Thoracic aorta (tissue), 2 donors: ENCODE results near the gene DECR2. TPM values are rescaled to one million over a fixed set of nuclear protein-coding genes. Genes with fewer than 3 reads are reported as not detected.

Source experiments
- ATAC-seq: fragments of 150-250 bp; one replicate; pipeline ENCODE4 v1.8.0; 2017; ENCODE audit warnings: low read depth; ENCODE audit not compliant: insufficient number of reproducible peaks, low FRiP score
- DNase-seq: peaks from one replicate; pipeline ENCODE4 v3.0.0-alpha.2; 2020; ENCODE audit warnings: low spot score
- H3K27ac ChIP-seq, 2 donors: fragments of 200-600 bp; sonication (generic); 1 replicate in 1 of 2; 2 replicates in 1 of 2; pipeline ENCODE4 v1.5.1; 2016; ENCODE audit warnings: mild to moderate bottlenecking in 2 of 2, moderate library complexity in 2 of 2
- H3K27me3 ChIP-seq: fragments of 200-600 bp; sonication (generic); replicated peaks from 2 replicates; pipeline ENCODE4 v1.6.0; 2016; ENCODE audit warnings: mild to moderate bottlenecking; ENCODE audit not compliant: insufficient read depth
- H3K36me3 ChIP-seq: fragments of 200-600 bp; sonication (generic); one replicate; pipeline ENCODE4 v1.5.1; 2016
- H3K4me1 ChIP-seq, 2 donors: fragments of 200-600 bp; sonication (generic); 1 replicate in 1 of 2; 2 replicates in 1 of 2; pipeline versions ENCODE4 v1.5.1 to v1.6.0; 2016; ENCODE audit warnings: low read depth in 2 of 2, mild to moderate bottlenecking in 1 of 2; ENCODE audit not compliant: control insufficient read depth in 1 of 2
- H3K4me3 ChIP-seq: fragments of 200-600 bp; sonication (generic); 2 replicates; pipeline ENCODE4 v1.5.1; 2016; ENCODE audit warnings: mild to moderate bottlenecking
- H3K9me3 ChIP-seq: fragments of 200-600 bp; sonication (generic); 2 replicates; pipeline ENCODE4 v1.5.1; 2016
- total RNA-seq, 2 donors: library from RNA; depleted of rRNA; stranded (reverse); fragments of >200 nt; gene quantifications; one replicate each; pipeline versions ENCODE4 v1.1.0 to v1.2.3, GENCODE V29; 2016
- TF ChIP-seq, protein P1 (sequence below): fragments of 200-600 bp; sonication (generic); IDR thresholded peaks from one replicate; pipeline ENCODE4 v1.5.1; 2019; ENCODE audit warnings: antibody characterized with exemption

DECR2 gene
- total RNA-seq, 2 donors from 2014 or later: 24.1 to 25.6 TPM

- ATAC-seq: no peak
- Histone ChIP-seq H3K27ac (peak overlapping the region; percentile 77 to 81), H3K27me3 (no peaks in the 10 kb centered on the region), H3K9me3 (no peaks in the 10 kb centered on the region), H3K4me1 (peaks cover 0 to 31% of the 10 kb centered on the region in 2 donors), H3K36me3 (no peaks in the 10 kb centered on the region), H3K4me3 (peak overlapping the region; percentile 68)
- DNase-seq: no peak
- TF ChIP-seq, protein P1, sequence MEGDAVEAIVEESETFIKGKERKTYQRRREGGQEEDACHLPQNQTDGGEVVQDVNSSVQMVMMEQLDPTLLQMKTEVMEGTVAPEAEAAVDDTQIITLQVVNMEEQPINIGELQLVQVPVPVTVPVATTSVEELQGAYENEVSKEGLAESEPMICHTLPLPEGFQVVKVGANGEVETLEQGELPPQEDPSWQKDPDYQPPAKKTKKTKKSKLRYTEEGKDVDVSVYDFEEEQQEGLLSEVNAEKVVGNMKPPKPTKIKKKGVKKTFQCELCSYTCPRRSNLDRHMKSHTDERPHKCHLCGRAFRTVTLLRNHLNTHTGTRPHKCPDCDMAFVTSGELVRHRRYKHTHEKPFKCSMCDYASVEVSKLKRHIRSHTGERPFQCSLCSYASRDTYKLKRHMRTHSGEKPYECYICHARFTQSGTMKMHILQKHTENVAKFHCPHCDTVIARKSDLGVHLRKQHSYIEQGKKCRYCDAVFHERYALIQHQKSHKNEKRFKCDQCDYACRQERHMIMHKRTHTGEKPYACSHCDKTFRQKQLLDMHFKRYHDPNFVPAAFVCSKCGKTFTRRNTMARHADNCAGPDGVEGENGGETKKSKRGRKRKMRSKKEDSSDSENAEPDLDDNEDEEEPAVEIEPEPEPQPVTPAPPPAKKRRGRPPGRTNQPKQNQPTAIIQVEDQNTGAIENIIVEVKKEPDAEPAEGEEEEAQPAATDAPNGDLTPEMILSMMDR: peak; percentile 76
Observed at GRCh38 chr16:397736-398332, 3.9 kb upstream of the DECR2 start.

- Histone ChIP-seq H3K9me3 (no peaks in the 10 kb centered on the region), H3K36me3 (no peaks in the 10 kb centered on the region), H3K4me3 (no peak overlapping the region), H3K27me3 (no peaks in the 10 kb centered on the region), H3K4me1 (peaks cover 0 to 31% of the 10 kb centered on the region in 2 donors), H3K27ac (peak overlapping the region; percentile 77 to 81)
- TF ChIP-seq, protein P1: no peak
- no peak for DNase-seq
- ATAC-seq: no peak
Observed at GRCh38 chr16:398561-399339, 2.9 kb upstream of the DECR2 start.

DNA sequence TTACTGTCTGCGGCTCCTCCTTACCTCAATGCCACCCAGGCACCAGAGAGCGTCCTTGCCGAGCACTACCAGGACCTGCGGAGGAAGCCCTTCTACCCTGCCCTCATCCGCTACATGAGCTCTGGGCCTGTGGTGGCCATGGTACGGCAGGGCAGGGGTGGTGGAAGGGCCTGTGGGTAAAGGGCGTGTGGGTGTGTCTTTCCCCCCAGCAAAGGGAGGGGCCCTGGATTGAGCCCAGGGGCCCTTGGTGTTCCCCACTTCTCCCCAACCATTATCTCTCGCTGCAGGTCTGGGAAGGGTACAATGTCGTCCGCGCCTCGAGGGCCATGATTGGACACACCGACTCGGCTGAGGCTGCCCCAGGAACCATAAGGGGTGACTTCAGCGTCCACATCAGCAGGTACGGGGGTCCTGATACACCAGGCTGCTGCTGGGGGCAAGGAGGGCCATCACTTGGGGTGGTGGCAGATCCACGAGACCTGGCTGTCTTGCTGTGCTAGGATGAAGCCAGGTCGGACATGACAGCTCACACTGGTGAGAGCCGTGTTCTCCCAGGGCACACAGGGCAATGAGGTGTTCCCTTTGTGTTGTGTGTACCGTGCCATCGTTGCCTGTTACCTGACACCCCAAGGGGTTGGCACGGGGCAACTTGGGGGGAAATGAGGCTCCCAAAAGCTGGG, 2.2 kb upstream of the DECR2 start:
- no peak overlapping the region for H3K27ac ChIP-seq
- DNase-seq (no peak), ATAC-seq (no peak)
- H3K4me1 ChIP-seq: peaks cover 0 to 31% of the 10 kb centered on the region in 2 donors
- H3K9me3 ChIP-seq: no peaks in the 10 kb centered on the region
- H3K36me3 ChIP-seq: no peaks in the 10 kb centered on the region
- no peaks in the 10 kb centered on the region for H3K27me3 ChIP-seq
- no peak overlapping the region for H3K4me3 ChIP-seq
- TF ChIP-seq, protein P1: no peak

DNA sequence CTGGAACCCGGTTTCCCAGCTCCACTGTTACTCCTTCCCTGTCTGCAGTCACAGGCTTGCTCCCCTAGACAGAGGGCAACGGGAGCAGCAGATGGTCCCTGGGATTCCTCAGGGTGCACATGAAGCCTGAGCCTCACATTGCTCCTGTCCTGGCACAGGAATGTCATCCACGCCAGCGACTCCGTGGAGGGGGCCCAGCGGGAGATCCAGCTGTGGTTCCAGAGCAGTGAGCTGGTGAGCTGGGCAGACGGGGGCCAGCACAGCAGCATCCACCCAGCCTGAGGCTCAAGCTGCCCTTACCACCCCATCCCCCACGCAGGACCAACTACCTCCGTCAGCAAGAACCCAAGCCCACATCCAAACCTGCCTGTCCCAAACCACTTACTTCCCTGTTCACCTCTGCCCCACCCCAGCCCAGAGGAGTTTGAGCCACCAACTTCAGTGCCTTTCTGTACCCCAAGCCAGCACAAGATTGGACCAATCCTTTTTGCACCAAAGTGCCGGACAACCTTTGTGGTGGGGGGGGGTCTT, 1.6 kb upstream of the DECR2 start:
- H3K27me3 ChIP-seq: no peaks in the 10 kb centered on the region
- H3K27ac ChIP-seq: peak overlapping the region in 1 of 2 donors; percentile 76
- H3K4me1 ChIP-seq: peaks cover 0 to 31% of the 10 kb centered on the region in 2 donors

More for the DNA sequence above, 1.6 kb upstream of the DECR2 start:
- no peaks in the 10 kb centered on the region for H3K36me3 ChIP-seq
- H3K4me3 ChIP-seq: peak overlapping the region; percentile 99
- ATAC-seq (no peak), DNase-seq (no peak)
- TF ChIP-seq, protein P1: no peak
- no peaks in the 10 kb centered on the region for H3K9me3 ChIP-seq
